ENCODE results near the gene NXN.
"Not testable (repeated sequence)": the region's sequence is repeated elsewhere in the genome, so short reads cannot be mapped to it uniquely, and the experiment has no call there.

The NXN gene

DNA sequence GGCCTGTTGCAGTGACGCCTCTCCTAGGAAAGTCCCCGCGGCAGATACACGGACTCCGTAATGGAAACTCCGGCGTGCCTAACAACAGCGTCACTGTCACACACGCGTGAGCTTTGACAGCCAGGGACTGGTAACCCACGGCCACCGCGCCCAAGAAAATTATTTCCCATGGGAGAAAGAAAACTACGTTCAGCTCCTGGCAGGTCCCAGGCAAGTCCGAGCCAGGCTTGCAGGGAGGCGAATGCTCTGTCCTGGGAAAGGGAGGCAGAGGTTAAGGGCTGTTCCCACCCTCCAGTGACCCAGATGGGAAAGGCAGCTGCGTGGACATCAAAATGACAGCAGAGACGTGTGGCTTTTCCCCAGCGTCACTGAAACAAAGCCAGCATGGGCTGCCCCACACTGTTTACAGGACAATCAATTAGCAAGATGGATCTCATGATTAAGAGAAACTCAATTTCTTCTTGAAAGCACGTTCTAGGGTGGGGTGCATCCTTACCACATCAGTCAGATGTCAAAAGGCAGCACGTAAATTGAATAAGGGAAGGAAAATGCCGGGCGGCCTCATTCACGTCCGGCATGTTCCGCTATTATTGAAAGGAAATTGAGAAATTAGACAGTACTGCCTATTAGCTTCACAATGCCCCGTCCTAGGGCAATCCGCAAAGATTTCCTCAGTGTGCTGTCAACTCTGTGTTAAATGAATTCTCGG is 82.5 kb downstream of the NXN start:
- in situ Hi-C loops (cut with MboI; ENCODE audit: low sequenced_read_pairs): no loop called here

DNA sequence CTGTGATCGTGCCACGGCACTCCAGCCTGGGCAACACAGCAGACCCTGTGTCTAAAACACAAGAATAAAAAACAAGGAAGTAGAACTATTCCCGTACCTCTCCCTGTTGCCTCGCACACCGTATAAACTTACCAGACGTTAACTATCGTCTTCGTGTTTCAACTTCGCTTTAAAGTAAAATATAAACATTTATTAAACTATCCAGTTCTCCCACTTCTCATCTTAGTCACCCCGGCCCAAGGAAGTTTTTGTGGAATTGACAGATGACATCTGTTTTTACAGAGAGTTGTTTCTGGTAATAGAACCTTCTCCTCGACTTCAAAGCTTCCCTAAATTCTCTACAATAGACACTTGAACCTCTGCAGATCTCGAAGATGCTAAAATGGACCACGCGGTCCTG is 83.1 kb downstream of the NXN start:
- in situ Hi-C loops (cut with MboI; ENCODE audit: low sequenced_read_pairs): no loop called here

DNA sequence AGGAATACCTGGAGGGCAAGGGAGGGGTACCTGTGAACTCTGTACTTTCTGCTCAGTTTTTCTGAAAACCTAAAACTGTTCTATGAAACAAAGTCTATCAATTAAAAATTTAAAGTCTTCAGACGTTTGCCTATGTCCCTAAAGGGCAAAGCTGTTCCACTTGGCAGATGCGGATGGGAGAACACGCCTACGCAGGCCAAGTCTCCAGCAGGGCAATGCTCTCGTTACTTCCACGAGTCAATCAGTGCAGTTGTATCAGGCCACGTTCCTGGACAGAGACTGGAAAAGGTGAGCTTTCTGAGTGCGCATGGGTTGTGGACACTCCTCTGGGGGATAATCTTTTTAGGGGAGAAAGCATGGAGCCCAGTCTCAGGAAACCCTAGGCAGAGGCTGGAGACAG is 86.6 kb downstream of the NXN start:
- in situ Hi-C loops (cut with MboI; ENCODE audit: low sequenced_read_pairs): no loop called here

DNA sequence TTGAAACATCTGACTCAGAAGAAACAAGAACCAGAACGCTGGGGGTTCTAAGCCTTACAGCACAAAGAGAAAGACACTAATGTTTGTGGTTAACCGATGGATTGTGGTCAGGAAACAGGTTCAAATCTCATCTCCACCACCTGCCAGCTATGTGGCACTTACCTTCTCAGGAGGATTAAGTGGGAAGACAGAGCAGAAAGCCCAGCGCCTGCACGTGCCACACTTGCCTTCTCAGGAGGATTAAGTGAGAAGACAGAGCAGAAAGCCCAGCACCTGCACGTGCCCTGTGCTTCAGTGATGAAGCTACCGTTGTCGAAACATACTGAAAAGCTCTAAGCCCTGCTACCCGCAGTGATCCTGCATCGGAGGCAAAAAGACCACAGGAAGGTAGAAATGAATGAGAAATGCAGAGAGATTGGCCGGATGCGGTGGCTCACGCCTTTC is 90.6 kb downstream of the NXN start:
- in situ Hi-C loops (cut with MboI; ENCODE audit: low sequenced_read_pairs): no loop called here

DNA sequence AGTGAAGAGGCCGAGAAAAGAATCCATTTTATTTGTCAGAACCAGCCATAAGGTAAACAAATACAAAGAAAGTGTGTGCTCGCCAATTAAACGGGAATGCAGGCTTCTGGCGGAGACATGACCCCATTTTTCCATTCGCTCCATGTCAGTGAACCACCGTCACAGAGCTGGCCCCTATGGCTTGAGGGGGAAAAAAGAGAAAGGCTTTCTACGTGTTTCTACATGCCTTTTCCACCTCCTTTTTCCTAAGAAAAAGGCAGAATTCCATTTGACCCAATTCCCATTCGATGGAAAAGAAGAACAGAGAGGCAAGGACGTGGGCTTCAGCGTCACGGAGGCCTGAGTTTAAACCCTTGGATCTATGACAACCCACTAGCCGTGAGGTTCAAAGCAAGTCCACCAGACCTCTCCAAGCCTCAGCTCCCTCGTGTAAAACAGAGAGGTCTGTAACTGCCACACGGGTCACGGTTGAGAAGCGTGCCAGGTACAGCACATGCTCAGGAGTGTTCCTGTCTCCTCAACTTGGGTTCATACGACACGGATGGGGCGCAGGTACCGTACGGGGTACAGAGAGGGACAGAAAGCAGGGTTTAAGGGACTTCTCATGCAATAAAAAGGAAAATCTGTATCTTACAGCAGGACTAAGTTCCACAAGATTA is 91.9 kb downstream of the NXN start:
- in situ Hi-C loops (cut with MboI; ENCODE audit: low sequenced_read_pairs): no loop called here

- in situ Hi-C loops (cut with MboI; ENCODE audit: low sequenced_read_pairs): no loop called here
Measured at GRCh38 chr17:885971-886571, 93.5 kb downstream of the NXN start.

DNA sequence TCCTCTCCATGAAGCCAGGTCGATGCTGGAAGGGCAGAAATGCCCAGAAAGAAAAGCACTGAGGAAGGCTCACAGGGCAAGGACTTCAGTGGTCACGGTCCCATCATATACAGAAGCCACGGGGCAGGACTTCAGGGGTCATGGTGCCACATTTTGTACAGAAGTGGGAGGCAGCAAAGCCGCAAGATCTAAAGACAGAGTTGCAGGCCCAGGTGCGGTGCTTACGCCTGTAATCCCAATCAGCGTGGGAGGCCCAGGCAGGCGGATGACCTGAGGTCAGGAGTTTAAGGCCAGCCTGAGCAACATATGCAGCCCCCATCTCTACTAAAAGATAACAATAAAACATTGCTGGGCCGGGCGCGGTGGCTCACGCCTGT is 96.0 kb downstream of the NXN start:
- in situ Hi-C loops (cut with MboI; ENCODE audit: low sequenced_read_pairs): no loop called here

DNA sequence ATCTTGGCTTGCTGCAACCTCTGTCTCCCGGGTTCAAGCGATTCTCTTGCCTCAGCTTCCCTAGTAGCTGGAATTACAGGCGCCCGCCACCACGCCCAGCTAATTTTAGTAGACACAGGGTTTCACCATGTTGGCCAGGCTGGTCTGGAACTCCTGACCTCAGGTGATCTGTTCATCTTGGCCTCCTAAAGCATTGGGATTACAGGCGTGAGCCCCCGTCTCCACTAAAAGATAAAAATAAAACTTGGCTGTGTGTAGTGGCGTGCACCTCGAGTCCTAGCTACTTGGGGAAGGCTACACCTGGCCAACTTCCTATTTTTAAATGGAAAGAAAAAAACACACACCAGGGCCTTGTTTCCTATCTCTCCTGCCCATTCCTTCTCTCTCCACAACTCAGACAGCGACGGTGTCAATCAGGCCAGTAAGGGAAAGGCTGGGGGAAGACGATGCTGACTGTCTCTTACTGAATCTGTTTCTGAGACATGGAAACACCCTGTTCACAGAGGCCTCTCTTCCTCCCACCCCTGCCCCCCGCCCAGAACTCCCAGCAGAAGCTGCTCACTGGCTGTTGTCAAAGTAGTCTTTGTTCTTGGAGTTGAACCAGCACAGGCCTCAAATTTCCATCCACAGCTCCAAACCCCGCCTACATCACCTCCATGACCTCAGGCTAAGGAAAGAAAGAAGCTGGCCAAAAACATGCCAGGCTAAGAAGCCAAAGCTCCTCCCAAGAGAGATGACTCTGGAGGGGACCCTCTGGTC is 96.6 kb downstream of the NXN start:
- in situ Hi-C loops (cut with MboI; ENCODE audit: low sequenced_read_pairs): no loop called here

GRCh38 chr17:881778-882177 is 97.8 kb downstream of the NXN start:
- in situ Hi-C loops (cut with MboI; ENCODE audit: low sequenced_read_pairs): no loop called here

DNA sequence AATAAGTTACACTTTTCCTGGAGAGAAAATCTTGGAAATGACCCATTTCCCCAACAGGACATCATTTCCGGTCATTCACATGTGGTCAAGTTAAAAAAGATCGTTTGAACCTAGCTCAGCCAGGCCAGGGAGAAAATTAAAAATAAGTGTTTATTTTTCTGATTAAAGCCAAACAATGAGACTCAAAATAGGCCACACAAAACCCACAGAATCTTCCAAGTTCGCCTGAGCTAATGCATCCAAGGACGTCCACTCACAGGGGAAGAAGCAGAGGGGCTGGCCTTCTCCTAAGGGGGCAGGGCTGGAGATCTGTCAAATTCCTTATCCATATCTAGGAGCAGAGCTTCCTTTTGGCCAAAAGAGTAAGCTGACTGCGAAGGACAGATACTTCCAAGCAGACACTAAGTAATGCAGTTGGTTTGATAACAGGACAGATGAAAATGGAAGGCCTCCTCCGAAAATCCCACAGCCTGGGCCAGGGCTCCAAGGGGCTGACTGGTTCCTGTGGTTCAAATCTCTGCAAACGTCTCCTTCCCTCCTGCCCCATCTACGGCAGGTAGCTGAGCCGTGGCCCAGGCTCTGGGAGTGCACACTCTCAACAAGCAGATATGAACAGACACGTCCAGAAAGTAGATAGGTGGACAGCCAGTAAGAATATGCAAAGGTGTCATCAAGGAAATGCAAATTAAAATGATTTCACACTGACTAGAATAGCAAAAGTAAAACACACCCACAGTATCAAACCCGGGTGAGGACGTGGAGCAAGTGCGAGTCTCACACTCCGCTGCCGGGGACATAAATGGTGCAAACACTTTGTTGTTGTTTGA is 98.9 kb downstream of the NXN start:
- in situ Hi-C loops (cut with MboI; ENCODE audit: low sequenced_read_pairs): no loop called here

GRCh38 chr17:879546-880442 is 99.8 kb downstream of the NXN start:
- in situ Hi-C loops (cut with MboI; ENCODE audit: low sequenced_read_pairs): no loop called here

DNA sequence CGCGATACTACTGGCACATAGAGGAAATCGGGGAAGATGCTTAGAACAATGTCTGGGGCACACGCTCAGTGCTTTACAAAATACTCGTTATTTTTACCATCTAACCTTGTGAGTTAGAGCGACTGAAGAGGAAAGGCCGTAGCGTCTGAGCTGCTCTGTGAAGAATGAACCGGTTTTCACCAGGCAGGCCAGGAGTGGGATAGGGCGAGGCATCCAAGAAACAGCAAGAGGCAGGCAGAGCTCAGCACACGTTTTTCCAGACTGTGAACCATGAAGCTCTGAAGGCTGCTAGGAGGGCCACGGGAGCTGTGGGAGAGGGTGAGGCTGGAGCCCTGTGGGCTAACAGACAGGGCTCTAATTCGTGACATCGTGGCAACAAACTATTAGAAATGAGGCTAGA is 101.9 kb downstream of the NXN start:
- in situ Hi-C loops (cut with MboI; ENCODE audit: low sequenced_read_pairs): no loop called here

- in situ Hi-C loops (cut with MboI; ENCODE audit: low sequenced_read_pairs): no loop called here
Measured at GRCh38 chr17:876272-876671, 103.3 kb downstream of the NXN start.

DNA sequence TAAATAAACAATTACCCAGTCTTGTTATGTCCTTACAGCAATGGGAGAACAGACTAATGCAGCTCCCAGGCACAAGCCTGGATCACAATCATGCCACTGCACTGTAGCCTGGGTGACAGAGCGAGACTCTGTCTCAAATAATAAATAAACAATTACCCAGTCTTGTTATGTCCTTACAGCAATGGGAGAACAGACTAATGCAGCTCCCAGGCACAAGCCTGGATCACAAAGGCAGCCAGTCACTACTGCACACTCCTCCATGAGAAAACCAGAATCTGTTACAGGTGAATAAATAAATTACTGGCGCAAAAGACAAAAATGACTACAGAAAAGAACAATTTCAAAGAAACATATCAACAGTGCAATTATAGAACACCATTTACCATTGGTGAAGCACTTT is 105.0 kb downstream of the NXN start:
- in situ Hi-C loops (cut with MboI; ENCODE audit: low sequenced_read_pairs): not testable (repeated sequence)

DNA sequence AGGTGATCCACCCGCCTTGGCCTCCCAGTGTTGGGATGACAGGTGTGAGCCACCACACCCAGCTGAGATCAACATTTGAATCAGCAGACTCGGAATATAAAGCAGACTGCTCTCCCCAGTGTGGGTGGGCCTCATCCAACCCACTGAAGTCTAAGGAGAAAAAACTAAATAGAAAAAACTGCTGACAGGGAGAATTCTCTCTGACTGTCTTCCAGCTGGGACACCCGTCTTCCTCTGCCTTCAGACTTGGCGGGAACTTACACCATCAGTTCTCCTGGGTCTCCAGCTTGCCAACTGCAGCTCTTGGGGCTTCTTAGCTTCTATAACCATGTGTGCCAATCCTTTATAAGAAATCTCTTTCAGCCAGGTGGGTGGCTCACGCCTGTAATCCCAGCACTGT is 106.7 kb downstream of the NXN start:
- in situ Hi-C loops (cut with MboI; ENCODE audit: low sequenced_read_pairs): no loop called here

GRCh38 chr17:871751-872519 is 107.6 kb downstream of the NXN start:
- in situ Hi-C loops (cut with MboI; ENCODE audit: low sequenced_read_pairs): no loop called here

- in situ Hi-C loops (cut with MboI; ENCODE audit: low sequenced_read_pairs): no loop called here
Measured at GRCh38 chr17:869567-870525, 109.7 kb downstream of the NXN start.

- in situ Hi-C loops (cut with MboI; ENCODE audit: low sequenced_read_pairs): no loop called here
Measured at GRCh38 chr17:869086-869485, 110.5 kb downstream of the NXN start.
